ENCODE data around the gene RADX. TPM values are rescaled to one million over a fixed set of nuclear protein-coding genes. Genes with fewer than 3 reads are reported as not detected.

Gene RADX
- total RNA-seq, 2 experiments from 2014 or later, result 7.8 TPM

- ChIA-PET CTCF (no interaction called here), POLR2A (no interaction called here)
- DNase-seq, result no peak
- H3K9me3 Mint-ChIP-seq, result no peaks in the 10 kb centered on the region
- H3K4me1 Mint-ChIP-seq, result no peaks in the 10 kb centered on the region
- peaks cover 3% of the 10 kb centered on the region for H3K27me3 Mint-ChIP-seq
- no peaks in the 10 kb centered on the region for H3K36me3 Mint-ChIP-seq (ENCODE audit: low read depth)
- H3K27ac Mint-ChIP-seq, result no peak overlapping the region
- no peak overlapping the region for H3K4me3 Mint-ChIP-seq
Measured at GRCh38 chrX:106702636-106703035, 90.9 kb downstream of the RADX start.

GRCh38 chrX:106706466-106706865 is 94.7 kb downstream of the RADX start:
- no peaks in the 10 kb centered on the region for H3K9me3 Mint-ChIP-seq
- no peaks in the 10 kb centered on the region for H3K36me3 Mint-ChIP-seq (ENCODE audit: low read depth)
- no peaks in the 10 kb centered on the region for H3K4me1 Mint-ChIP-seq
- ChIA-PET CTCF (no interaction called here), POLR2A (no interaction called here)
- no peak for DNase-seq
- H3K27ac Mint-ChIP-seq, result no peak overlapping the region
- H3K4me3 Mint-ChIP-seq, result no peak overlapping the region
- H3K27me3 Mint-ChIP-seq, result no peaks in the 10 kb centered on the region

GRCh38 chrX:106707771-106708454 is 96.1 kb downstream of the RADX start:
- ChIA-PET POLR2A (no interaction called here), CTCF (interaction anchor here (1.2 kb wide), 1 partner anchor 41 kb away, joined by 3 read pairs; no protein-coding TSS in a partner anchor)
- H3K27ac Mint-ChIP-seq, result no peak overlapping the region
- no peak overlapping the region for H3K4me3 Mint-ChIP-seq
- H3K4me1 Mint-ChIP-seq, result no peaks in the 10 kb centered on the region
- H3K27me3 Mint-ChIP-seq, result no peaks in the 10 kb centered on the region
- H3K9me3 Mint-ChIP-seq, result no peaks in the 10 kb centered on the region
- H3K36me3 Mint-ChIP-seq (ENCODE audit: low read depth), result no peaks in the 10 kb centered on the region
- DNase-seq, result no peak

- CTCF ChIA-PET, result no interaction called here
- no peaks in the 10 kb centered on the region for H3K9me3 Mint-ChIP-seq
- no peak overlapping the region for H3K4me3 Mint-ChIP-seq
- H3K27ac Mint-ChIP-seq, result no peak overlapping the region
- no peak for DNase-seq
- H3K36me3 Mint-ChIP-seq (ENCODE audit: low read depth), result no peaks in the 10 kb centered on the region
- POLR2A ChIA-PET, result no interaction called here
- H3K4me1 Mint-ChIP-seq, result no peaks in the 10 kb centered on the region
- peaks cover under 1% of the 10 kb centered on the region for H3K27me3 Mint-ChIP-seq
Measured at GRCh38 chrX:106710771-106711170, 99.0 kb downstream of the RADX start.

GRCh38 chrX:106711375-106711774 is 99.6 kb downstream of the RADX start:
- POLR2A ChIA-PET, result no interaction called here
- Mint-ChIP-seq H3K9me3 (no peaks in the 10 kb centered on the region), H3K27ac (no peak overlapping the region), H3K27me3 (peaks cover 5% of the 10 kb centered on the region), H3K4me3 (no peak overlapping the region), H3K4me1 (no peaks in the 10 kb centered on the region), H3K36me3 (ENCODE audit: low read depth) (no peaks in the 10 kb centered on the region)
- CTCF ChIA-PET, result no interaction called here
- DNase-seq, result no peak

GRCh38 chrX:106716004-106716403 is 104.2 kb downstream of the RADX start:
- H3K4me1 Mint-ChIP-seq, result no peaks in the 10 kb centered on the region
- H3K27me3 Mint-ChIP-seq, result peaks cover 5% of the 10 kb centered on the region
- H3K9me3 Mint-ChIP-seq, result no peaks in the 10 kb centered on the region
- ChIA-PET POLR2A (no interaction called here), CTCF (no interaction called here)
- no peak overlapping the region for H3K27ac Mint-ChIP-seq
- no peak for DNase-seq
- H3K36me3 Mint-ChIP-seq (ENCODE audit: low read depth), result no peaks in the 10 kb centered on the region
- H3K4me3 Mint-ChIP-seq, result no peak overlapping the region

- no peak overlapping the region for H3K27ac Mint-ChIP-seq
- H3K9me3 Mint-ChIP-seq, result no peaks in the 10 kb centered on the region
- peaks cover 5% of the 10 kb centered on the region for H3K27me3 Mint-ChIP-seq
- ChIA-PET CTCF (no interaction called here), POLR2A (no interaction called here)
- no peak overlapping the region for H3K4me3 Mint-ChIP-seq
- no peak for DNase-seq
- H3K36me3 Mint-ChIP-seq (ENCODE audit: low read depth), result no peaks in the 10 kb centered on the region
- H3K4me1 Mint-ChIP-seq, result no peaks in the 10 kb centered on the region
Measured at GRCh38 chrX:106716463-106716862, 104.7 kb downstream of the RADX start.

- DNase-seq, result no peak
- ChIA-PET POLR2A (no interaction called here), CTCF (no interaction called here)
- H3K4me3 Mint-ChIP-seq, result no peak overlapping the region
- H3K36me3 Mint-ChIP-seq (ENCODE audit: low read depth), result no peaks in the 10 kb centered on the region
- H3K27ac Mint-ChIP-seq, result no peak overlapping the region
- no peaks in the 10 kb centered on the region for H3K4me1 Mint-ChIP-seq
- H3K9me3 Mint-ChIP-seq, result no peaks in the 10 kb centered on the region
- peaks cover 5% of the 10 kb centered on the region for H3K27me3 Mint-ChIP-seq
Measured at GRCh38 chrX:106718709-106719108, 106.9 kb downstream of the RADX start.

GRCh38 chrX:106725931-106726330 is 114.2 kb downstream of the RADX start:
- H3K36me3 Mint-ChIP-seq (ENCODE audit: low read depth), result no peaks in the 10 kb centered on the region
- H3K4me3 Mint-ChIP-seq, result peak overlapping the region; percentile 52
- ChIA-PET POLR2A (no interaction called here), CTCF (no interaction called here)
- DNase-seq, result no peak
- H3K27ac Mint-ChIP-seq, result no peak overlapping the region
- no peaks in the 10 kb centered on the region for H3K9me3 Mint-ChIP-seq
- H3K4me1 Mint-ChIP-seq, result peaks cover 4% of the 10 kb centered on the region
- H3K27me3 Mint-ChIP-seq, result peaks cover 31% of the 10 kb centered on the region

GRCh38 chrX:106726485-106727437 is 115.0 kb downstream of the RADX start, which contains the start of gene RNF128:
TSS of gene RNF128 (plus strand) at chrX:106726701. CDS start at chrX:106726914, 213 bp downstream.
- Mint-ChIP-seq H3K27me3 (peaks cover 34% of the 10 kb centered on the region), H3K4me3 (peak within 1 kb of the TSS; percentile 52), H3K36me3 (ENCODE audit: low read depth) (no peaks in the 10 kb centered on the region), H3K9me3 (no peaks in the 10 kb centered on the region), H3K4me1 (peaks cover 4% of the 10 kb centered on the region), H3K27ac (no peak within 1 kb of the TSS)
- DNase-seq, result peak; percentile 6
- POLR2A ChIA-PET, result no interaction called here
- CTCF ChIA-PET, result no interaction called here

GRCh38 chrX:106728337-106728736 is 116.6 kb downstream of the RADX start:
- DNase-seq, result no peak
- Mint-ChIP-seq H3K4me3 (no peak overlapping the region), H3K9me3 (no peaks in the 10 kb centered on the region), H3K27ac (no peak overlapping the region), H3K27me3 (peaks cover 40% of the 10 kb centered on the region), H3K36me3 (ENCODE audit: low read depth) (no peaks in the 10 kb centered on the region), H3K4me1 (peaks cover 4% of the 10 kb centered on the region)
- CTCF ChIA-PET, result no interaction called here
- POLR2A ChIA-PET, result no interaction called here

Data from activated CD4-positive, alpha-beta T cell treated with anti-CD3 and anti-CD28 coated beads, Interleukin-2, amount 10 ng/mL, durations not matched to agents 7 days and 5 days (primary cell).